Measurements from ENCODE around the gene CDC14B.
"Not testable (repeated sequence)": the region's sequence is repeated elsewhere in the genome, so short reads cannot be mapped to it uniquely, and the experiment has no call there.

Gene CDC14B

GRCh38 chr9:96554801-96555566 lies 64.7 kb downstream of the CDC14B start:
- Mint-ChIP-seq H3K36me3 (peaks cover 9% of the 10 kb centered on the region), H3K27ac (peak overlapping the region; percentile 41), H3K4me1 (ENCODE audit: low read depth) (peaks cover 11% of the 10 kb centered on the region)

GRCh38 chr9:96554326-96554725 lies 65.3 kb downstream of the CDC14B start:
- H3K27me3 Mint-ChIP-seq: no peaks in the 10 kb centered on the region
- H3K36me3 Mint-ChIP-seq: peaks cover 9% of the 10 kb centered on the region
- H3K27ac Mint-ChIP-seq: no peak overlapping the region
- peaks cover 11% of the 10 kb centered on the region for H3K4me1 Mint-ChIP-seq (ENCODE audit: low read depth)
- H3K9me3 Mint-ChIP-seq (ENCODE audit: low read depth): no peaks in the 10 kb centered on the region
- no peak overlapping the region for H3K4me3 Mint-ChIP-seq

More at GRCh38 chr9:96554801-96555566, 64.7 kb downstream of the CDC14B start:
- H3K27me3 Mint-ChIP-seq: no peaks in the 10 kb centered on the region
- H3K9me3 Mint-ChIP-seq (ENCODE audit: low read depth): no peaks in the 10 kb centered on the region
- H3K4me3 Mint-ChIP-seq: no peak overlapping the region

GRCh38 chr9:96553070-96553469 lies 66.6 kb downstream of the CDC14B start:
- Mint-ChIP-seq H3K27ac (no peak overlapping the region), H3K9me3 (ENCODE audit: low read depth) (no peaks in the 10 kb centered on the region), H3K4me1 (ENCODE audit: low read depth) (peaks cover 11% of the 10 kb centered on the region), H3K36me3 (peaks cover 8% of the 10 kb centered on the region), H3K4me3 (no peak overlapping the region), H3K27me3 (no peaks in the 10 kb centered on the region)

- Mint-ChIP-seq H3K4me1 (ENCODE audit: low read depth) (peaks cover 11% of the 10 kb centered on the region), H3K4me3 (no peak overlapping the region), H3K27ac (no peak overlapping the region)
Measured at GRCh38 chr9:96551403-96551802, 68.2 kb downstream of the CDC14B start.

GRCh38 chr9:96550659-96551058 lies 69.0 kb downstream of the CDC14B start:
- no peak overlapping the region for H3K27ac Mint-ChIP-seq
- no peak overlapping the region for H3K4me3 Mint-ChIP-seq
- H3K27me3 Mint-ChIP-seq: no peaks in the 10 kb centered on the region
- H3K9me3 Mint-ChIP-seq (ENCODE audit: low read depth): no peaks in the 10 kb centered on the region
- peaks cover 9% of the 10 kb centered on the region for H3K4me1 Mint-ChIP-seq (ENCODE audit: low read depth)
- peaks cover 10% of the 10 kb centered on the region for H3K36me3 Mint-ChIP-seq

More at GRCh38 chr9:96551403-96551802, 68.2 kb downstream of the CDC14B start:
- peaks cover 5% of the 10 kb centered on the region for H3K36me3 Mint-ChIP-seq
- H3K9me3 Mint-ChIP-seq (ENCODE audit: low read depth): no peaks in the 10 kb centered on the region
- H3K27me3 Mint-ChIP-seq: no peaks in the 10 kb centered on the region

- H3K4me1 Mint-ChIP-seq (ENCODE audit: low read depth); H3K9me3 Mint-ChIP-seq (ENCODE audit: low read depth); H3K27me3 Mint-ChIP-seq; H3K27ac Mint-ChIP-seq; H3K4me3 Mint-ChIP-seq; H3K36me3 Mint-ChIP-seq: not testable (repeated sequence)
Measured at GRCh38 chr9:96543131-96543530, 76.5 kb downstream of the CDC14B start.

GRCh38 chr9:96540106-96540505 lies 79.5 kb downstream of the CDC14B start:
- no peak overlapping the region for H3K27ac Mint-ChIP-seq
- H3K9me3 Mint-ChIP-seq (ENCODE audit: low read depth): no peaks in the 10 kb centered on the region
- no peaks in the 10 kb centered on the region for H3K4me1 Mint-ChIP-seq (ENCODE audit: low read depth)
- no peaks in the 10 kb centered on the region for H3K27me3 Mint-ChIP-seq
- H3K4me3 Mint-ChIP-seq: no peak overlapping the region
- peaks cover 7% of the 10 kb centered on the region for H3K36me3 Mint-ChIP-seq

- H3K36me3 Mint-ChIP-seq: peaks cover 16% of the 10 kb centered on the region
- no peaks in the 10 kb centered on the region for H3K9me3 Mint-ChIP-seq (ENCODE audit: low read depth)
- no peak overlapping the region for H3K4me3 Mint-ChIP-seq
- no peaks in the 10 kb centered on the region for H3K4me1 Mint-ChIP-seq (ENCODE audit: low read depth)
- no peak overlapping the region for H3K27ac Mint-ChIP-seq
- no peaks in the 10 kb centered on the region for H3K27me3 Mint-ChIP-seq
Measured at GRCh38 chr9:96532173-96532572, 87.5 kb downstream of the CDC14B start.

- Mint-ChIP-seq H3K4me1 (ENCODE audit: low read depth) (peaks cover 19% of the 10 kb centered on the region), H3K27me3 (no peaks in the 10 kb centered on the region), H3K27ac (no peak overlapping the region), H3K36me3 (peaks cover 10% of the 10 kb centered on the region), H3K9me3 (ENCODE audit: low read depth) (no peaks in the 10 kb centered on the region), H3K4me3 (no peak overlapping the region)
Measured at GRCh38 chr9:96524764-96525163, 94.9 kb downstream of the CDC14B start.

- H3K27me3 Mint-ChIP-seq: no peaks in the 10 kb centered on the region
- H3K27ac Mint-ChIP-seq: no peak overlapping the region
- no peaks in the 10 kb centered on the region for H3K9me3 Mint-ChIP-seq (ENCODE audit: low read depth)
- no peak overlapping the region for H3K4me3 Mint-ChIP-seq
- H3K4me1 Mint-ChIP-seq (ENCODE audit: low read depth): peaks cover 19% of the 10 kb centered on the region
- H3K36me3 Mint-ChIP-seq: peaks cover 12% of the 10 kb centered on the region
Measured at GRCh38 chr9:96524045-96524444, 95.6 kb downstream of the CDC14B start.

- no peak overlapping the region for H3K27ac Mint-ChIP-seq
- H3K9me3 Mint-ChIP-seq (ENCODE audit: low read depth): no peaks in the 10 kb centered on the region
- H3K27me3 Mint-ChIP-seq: no peaks in the 10 kb centered on the region
- peaks cover 19% of the 10 kb centered on the region for H3K4me1 Mint-ChIP-seq (ENCODE audit: low read depth)
- H3K36me3 Mint-ChIP-seq: peaks cover 12% of the 10 kb centered on the region
- H3K4me3 Mint-ChIP-seq: no peak overlapping the region
Measured at GRCh38 chr9:96523374-96523773, 96.3 kb downstream of the CDC14B start.

- Mint-ChIP-seq H3K4me3 (no peak overlapping the region), H3K9me3 (ENCODE audit: low read depth) (no peaks in the 10 kb centered on the region), H3K27me3 (no peaks in the 10 kb centered on the region), H3K27ac (no peak overlapping the region), H3K4me1 (ENCODE audit: low read depth) (peaks cover 19% of the 10 kb centered on the region), H3K36me3 (peaks cover 9% of the 10 kb centered on the region)
Measured at GRCh38 chr9:96522366-96522765, 97.3 kb downstream of the CDC14B start.

- Mint-ChIP-seq H3K27me3 (no peaks in the 10 kb centered on the region), H3K4me3 (no peak overlapping the region), H3K9me3 (ENCODE audit: low read depth) (no peaks in the 10 kb centered on the region), H3K4me1 (ENCODE audit: low read depth) (peaks cover 19% of the 10 kb centered on the region), H3K27ac (no peak overlapping the region), H3K36me3 (peaks cover 10% of the 10 kb centered on the region)
Measured at GRCh38 chr9:96519787-96520186, 99.9 kb downstream of the CDC14B start.

- Mint-ChIP-seq H3K27ac (no peak overlapping the region), H3K36me3 (peaks cover 9% of the 10 kb centered on the region), H3K4me3 (no peak overlapping the region), H3K4me1 (ENCODE audit: low read depth) (peaks cover 19% of the 10 kb centered on the region), H3K27me3 (no peaks in the 10 kb centered on the region), H3K9me3 (ENCODE audit: low read depth) (no peaks in the 10 kb centered on the region)
Measured at GRCh38 chr9:96519095-96519494, 100.5 kb downstream of the CDC14B start.

- Mint-ChIP-seq H3K4me3 (no peak overlapping the region), H3K27ac (no peak overlapping the region)
Measured at GRCh38 chr9:96515621-96516470, 103.8 kb downstream of the CDC14B start.

More at GRCh38 chr9:96515621-96516470, 103.8 kb downstream of the CDC14B start:
- H3K4me1 Mint-ChIP-seq (ENCODE audit: low read depth): no peaks in the 10 kb centered on the region
- no peaks in the 10 kb centered on the region for H3K27me3 Mint-ChIP-seq
- H3K9me3 Mint-ChIP-seq (ENCODE audit: low read depth): no peaks in the 10 kb centered on the region
- peaks cover 5% of the 10 kb centered on the region for H3K36me3 Mint-ChIP-seq

Data from activated naive CD8-positive, alpha-beta T cell (primary cell).